GM23248 (cell line): ENCODE measurements around the gene FBXW7.

Source experiments
- EZH2 ChIP-seq: fragments of 200-600 bp; sonication (generic); IDR thresholded peaks from 2 replicates; pipeline ENCODE4 v1.6.1; 2018; ENCODE audit warnings: antibody characterized with exemption, mild to moderate bottlenecking; ENCODE audit not compliant: insufficient read depth, poor library complexity, severe bottlenecking
- EZH2phosphoT487 ChIP-seq: fragments of 200-600 bp; sonication (generic); IDR thresholded peaks from 2 replicates; pipeline ENCODE4 v1.6.1; 2018; ENCODE audit warnings: antibody characterized with exemption, moderate library complexity, mild to moderate bottlenecking, low read depth; ENCODE audit not compliant: insufficient read depth

GRCh38 chr4:152356428-152357034 is 179.4 kb downstream of the FBXW7 start:
- TF ChIP-seq EZH2phosphoT487 (no peak), EZH2 (no peak)
